SU-DHL-6 (cell line): ENCODE results near the gene RAB3C.

Experiments
- CTCF ChIP-seq: fragments of 200-600 bp; sonication (generic); IDR thresholded peaks from one replicate; pipeline ENCODE4 v1.5.1; 2017; ENCODE audit warnings: antibody characterized with exemption, mild to moderate bottlenecking, low read length, moderate library complexity; ENCODE audit not compliant: insufficient read depth, poor library complexity, severe bottlenecking
- EZH2phosphoT487 ChIP-seq: fragments of 200-600 bp; sonication (generic), shearing (Covaris generic); conservative IDR thresholded peaks from 2 replicates; pipeline ENCODE4 v1.6.1; 2018; ENCODE audit warnings: mild to moderate bottlenecking, antibody characterized with exemption, low read length, moderate library complexity, mixed read lengths

DNA sequence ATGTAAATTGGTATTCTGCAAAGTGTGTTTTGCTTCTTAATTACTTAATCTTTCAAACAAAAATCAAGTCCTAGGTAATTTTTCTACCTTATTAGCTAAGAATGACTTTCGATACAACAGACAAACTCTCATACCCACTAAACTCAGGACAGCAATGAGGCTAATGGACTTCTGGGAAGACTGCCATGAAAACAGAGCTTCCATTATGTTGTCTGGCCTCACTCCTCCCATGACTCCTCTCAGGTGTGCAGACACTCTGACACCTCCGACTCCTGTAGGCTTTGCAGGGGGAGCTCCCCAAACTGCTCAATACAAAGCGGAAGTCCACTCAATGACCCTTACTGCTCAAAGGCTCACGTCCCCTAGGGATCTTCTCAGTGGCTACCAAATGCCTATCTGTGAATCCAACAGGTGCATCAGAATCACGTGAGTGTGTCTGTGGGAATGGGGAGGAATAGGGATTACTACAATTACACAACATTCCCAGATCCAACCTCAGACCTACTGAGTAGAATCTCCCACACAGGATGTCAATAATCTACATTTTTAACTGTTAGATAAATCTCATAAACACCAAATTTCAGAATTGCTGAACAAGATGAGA lies 289.9 kb downstream of the RAB3C start:
- TF ChIP-seq CTCF (no peak), EZH2phosphoT487 (no peak)
